ENCODE measurements around the gene GNLY. TPM values are rescaled to one million over a fixed set of nuclear protein-coding genes. Genes with fewer than 3 reads are reported as not detected.
A peak's percentile ranks its signal among the peaks of the same experiment; 100 is the strongest.

The GNLY gene
- total RNA-seq, 5 donors from 2014 or later (not counting 1 experiment from before 2014, with no cell fraction given): 17.3 to 377 (median 82.9) TPM

DNA sequence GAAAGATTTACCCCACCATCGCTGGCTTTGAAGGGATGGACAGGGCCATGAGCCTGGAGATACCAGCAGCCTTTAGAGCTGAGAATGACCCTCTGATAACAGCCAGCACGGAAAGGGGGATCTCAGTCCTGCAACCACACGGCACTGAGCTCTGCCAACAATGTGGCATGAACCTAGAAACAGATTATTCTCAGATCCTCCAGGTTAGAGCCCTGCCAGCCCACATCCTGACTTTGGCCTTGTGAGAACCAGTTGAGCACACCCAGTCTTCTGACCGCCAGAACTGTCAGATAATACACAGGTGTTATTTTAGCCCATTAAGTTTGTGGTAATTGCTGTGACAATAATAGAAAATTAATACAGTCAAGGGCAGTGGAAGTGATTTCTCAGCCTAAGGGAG is 9.4 kb upstream of the GNLY start:
- Mint-ChIP-seq H3K4me1 (peaks cover 0 to 5% (median 1%) of the 10 kb centered on the region in 3 donors), H3K9me3 (no peaks in the 10 kb centered on the region), H3K27me3 (peaks cover 0 to 5% of the 10 kb centered on the region in 2 donors), H3K4me3 (no peak overlapping the region), H3K27ac (no peak overlapping the region), H3K36me3 (no peaks in the 10 kb centered on the region)
- Histone ChIP-seq H3K4me3 (ENCODE audit: control insufficient read depth in 1 of 2, extremely low read depth in 1 of 2, low read length in 1 of 2) (no peak overlapping the region), H3K4me1 (ENCODE audit: control insufficient read depth in 1 of 2, extremely low read depth in 1 of 2, insufficient read depth in 2 of 2, low read length in 2 of 2) (peaks cover 0 to 7% of the 10 kb centered on the region in 2 experiments), H3K27me3 (replicated peaks in 1 of 2; ENCODE audit: control insufficient read depth in 2 of 2, extremely low read depth in 1 of 2, insufficient read depth in 2 of 2, low read length in 1 of 2) (peaks cover 0 to 7% of the 10 kb centered on the region in 2 experiments), H3K9me3 (no peaks in the 10 kb centered on the region), H3K27ac (ENCODE audit: low read length) (peak overlapping the region; percentile 15), H3K36me3 (ENCODE audit: control insufficient read depth in 2 of 2, extremely low read depth in 1 of 2, insufficient read depth in 1 of 2, low read length in 1 of 2) (no peaks in the 10 kb centered on the region)
- ATAC-seq (replicated peaks in 1 of 4) (no peak), DNase-seq (no peak)
- ChIA-PET CTCF (no interaction called here), POLR2A (no interaction called here)
- WGBS (ENCODE audit: insufficient coverage): 49% methylated on average over 2 of the region's 4 CpGs

DNA sequence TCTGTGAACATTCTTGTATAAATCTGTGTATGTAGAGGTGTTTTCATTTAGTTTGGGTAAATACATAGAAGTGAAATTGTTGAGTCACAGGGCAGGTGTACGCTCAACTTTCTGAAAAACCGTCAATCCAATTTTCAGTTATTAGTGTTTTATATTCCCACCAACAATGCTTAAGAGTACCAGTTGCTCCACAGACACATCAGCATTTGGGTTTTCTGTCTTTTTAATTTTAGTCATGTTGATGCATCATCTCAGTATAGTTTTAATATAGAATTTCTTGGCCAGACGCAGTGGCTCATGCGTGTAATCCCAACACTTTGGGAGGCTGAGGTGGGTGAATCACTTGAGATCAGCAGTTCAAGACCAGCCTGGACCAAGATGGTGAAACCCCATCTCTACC is 3.2 kb upstream of the GNLY start:
- no peaks in the 10 kb centered on the region for H3K36me3 ChIP-seq (ENCODE audit: control insufficient read depth in 2 of 2, extremely low read depth in 1 of 2, insufficient read depth in 1 of 2, low read length in 1 of 2)
- no peak overlapping the region for H3K4me3 ChIP-seq (ENCODE audit: control insufficient read depth in 1 of 2, extremely low read depth in 1 of 2, low read length in 1 of 2)
- ATAC-seq (replicated peaks in 1 of 4): no peak
- H3K27ac Mint-ChIP-seq: no peak overlapping the region
- H3K4me3 Mint-ChIP-seq: no peak overlapping the region
- no peaks in the 10 kb centered on the region for H3K36me3 Mint-ChIP-seq
- DNase-seq: no peak
- CTCF ChIA-PET: no interaction called here
- no peak overlapping the region for H3K27ac ChIP-seq (ENCODE audit: low read length)
- H3K4me1 Mint-ChIP-seq: peaks cover 0 to 2% (median 0%) of the 10 kb centered on the region in 3 donors
- POLR2A ChIA-PET: no interaction called here
- no peaks in the 10 kb centered on the region for H3K9me3 Mint-ChIP-seq
- peaks cover 0 to 5% of the 10 kb centered on the region in 2 experiments for H3K27me3 ChIP-seq (replicated peaks in 1 of 2; ENCODE audit: control insufficient read depth in 2 of 2, extremely low read depth in 1 of 2, insufficient read depth in 2 of 2, low read length in 1 of 2)
- peaks cover 0 to 2% of the 10 kb centered on the region in 2 donors for H3K27me3 Mint-ChIP-seq
- H3K4me1 ChIP-seq (ENCODE audit: control insufficient read depth in 1 of 2, extremely low read depth in 1 of 2, insufficient read depth in 2 of 2, low read length in 2 of 2): peaks cover 0 to 17% of the 10 kb centered on the region in 2 experiments
- no peaks in the 10 kb centered on the region for H3K9me3 ChIP-seq
- WGBS (ENCODE audit: insufficient coverage): no CpG with 5 or more reads among the region's 4 CpGs

DNA sequence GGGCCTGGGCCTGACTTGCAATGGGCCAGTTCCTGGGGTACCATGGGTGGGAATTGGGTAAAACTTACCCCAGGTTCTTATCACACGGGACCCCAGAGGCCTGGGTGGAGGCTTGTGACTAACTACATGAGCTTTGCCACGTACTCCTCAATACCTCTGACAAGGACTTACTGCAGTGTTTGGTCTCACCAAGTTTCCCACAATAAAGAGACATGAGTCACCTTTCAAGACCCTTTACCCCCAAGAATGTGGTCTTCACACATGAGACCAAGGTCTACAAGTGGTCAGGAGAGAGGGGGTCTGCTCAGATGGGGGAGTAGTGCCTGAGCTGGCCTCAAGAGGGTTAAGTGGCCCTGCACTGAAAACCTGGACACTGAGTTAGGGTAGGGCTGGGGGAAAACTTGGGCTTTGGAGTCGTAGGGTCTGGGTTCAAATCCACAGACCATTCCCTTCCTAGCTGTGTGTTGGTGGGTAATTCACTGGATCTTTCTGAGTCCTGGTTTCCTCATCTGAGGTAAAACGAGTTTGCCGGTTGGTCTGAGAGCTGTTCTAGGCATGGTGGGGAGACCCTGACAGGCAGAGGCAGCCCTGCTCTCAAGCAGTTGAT is 2.0 kb upstream of the GNLY start:
- H3K27me3 Mint-ChIP-seq: no peaks in the 10 kb centered on the region
- ChIA-PET CTCF (interaction anchor here in 1 of 2 donors (1.4 kb wide), 1 partner anchor 55 kb away, joined by 6 read pairs; no protein-coding TSS in a partner anchor), POLR2A (no interaction called here)
- Histone ChIP-seq H3K36me3 (ENCODE audit: control insufficient read depth in 2 of 2, extremely low read depth in 1 of 2, insufficient read depth in 1 of 2, low read length in 1 of 2) (no peaks in the 10 kb centered on the region), H3K27me3 (replicated peaks in 1 of 2; ENCODE audit: control insufficient read depth in 2 of 2, extremely low read depth in 1 of 2, insufficient read depth in 2 of 2, low read length in 1 of 2) (peaks cover 0 to 7% of the 10 kb centered on the region in 2 experiments), H3K4me3 (ENCODE audit: control insufficient read depth in 1 of 2, extremely low read depth in 1 of 2, low read length in 1 of 2) (no peak overlapping the region), H3K27ac (ENCODE audit: low read length) (peak overlapping the region; percentile 3), H3K4me1 (ENCODE audit: control insufficient read depth in 1 of 2, extremely low read depth in 1 of 2, insufficient read depth in 2 of 2, low read length in 2 of 2) (peaks cover 0 to 19% of the 10 kb centered on the region in 2 experiments), H3K9me3 (no peaks in the 10 kb centered on the region)
- 66% methylated on average over 3 of the region's 5 CpGs for WGBS (ENCODE audit: insufficient coverage)
- no peaks in the 10 kb centered on the region for H3K9me3 Mint-ChIP-seq
- no peaks in the 10 kb centered on the region for H3K36me3 Mint-ChIP-seq
- DNase-seq: no peak
- peak in 1 of 4 experiments; percentile 22 for ATAC-seq (replicated peaks in 1 of 4)
- no peak overlapping the region for H3K4me3 Mint-ChIP-seq
- peaks cover 0 to 2% (median 0%) of the 10 kb centered on the region in 3 donors for H3K4me1 Mint-ChIP-seq
- H3K27ac Mint-ChIP-seq: peak overlapping the region in 1 of 2 donors; percentile 15

DNA sequence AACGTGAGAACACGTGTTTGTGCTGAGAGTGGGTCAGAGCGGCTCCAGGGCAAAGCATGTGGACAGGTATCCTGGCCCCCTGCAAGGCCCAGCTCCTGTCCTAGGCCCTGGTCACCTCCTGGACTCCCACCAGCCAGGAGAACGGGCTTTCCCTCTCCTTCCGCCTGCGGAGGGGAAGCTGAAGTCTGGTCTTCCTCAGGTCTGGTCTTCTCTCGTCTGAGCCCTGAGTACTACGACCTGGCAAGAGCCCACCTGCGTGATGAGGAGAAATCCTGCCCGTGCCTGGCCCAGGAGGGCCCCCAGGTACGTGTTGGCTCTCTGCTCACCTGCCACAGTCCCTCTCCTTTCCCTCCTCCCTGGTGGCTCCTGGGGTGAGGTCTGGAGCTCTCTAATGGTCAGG is 963 bp downstream of the GNLY start:
- Histone ChIP-seq H3K4me3 (ENCODE audit: control insufficient read depth in 1 of 2, extremely low read depth in 1 of 2, low read length in 1 of 2) (peak overlapping the region in 1 of 2 donors; percentile 41), H3K9me3 (no peaks in the 10 kb centered on the region), H3K27ac (ENCODE audit: low read length) (peak overlapping the region; percentile 71), H3K27me3 (replicated peaks in 1 of 2; ENCODE audit: control insufficient read depth in 2 of 2, extremely low read depth in 1 of 2, insufficient read depth in 2 of 2, low read length in 1 of 2) (peaks cover 0 to 11% of the 10 kb centered on the region in 2 experiments), H3K36me3 (ENCODE audit: control insufficient read depth in 2 of 2, extremely low read depth in 1 of 2, insufficient read depth in 1 of 2, low read length in 1 of 2) (no peaks in the 10 kb centered on the region), H3K4me1 (ENCODE audit: control insufficient read depth in 1 of 2, extremely low read depth in 1 of 2, insufficient read depth in 2 of 2, low read length in 2 of 2) (peaks cover 0 to 26% of the 10 kb centered on the region in 2 experiments)
- POLR2A ChIA-PET: no interaction called here
- DNase-seq: no peak
- WGBS (ENCODE audit: insufficient coverage): 90% methylated on average over 3 of the region's 11 CpGs
- peaks cover 0 to 2% (median 0%) of the 10 kb centered on the region in 3 donors for H3K4me1 Mint-ChIP-seq
- CTCF ChIA-PET: interaction anchor here in 1 of 2 donors (1.0 kb wide), 1 partner anchor 9 kb away, joined by 3 read pairs; no protein-coding TSS in a partner anchor
- H3K27ac Mint-ChIP-seq: peak overlapping the region; percentile 19 to 52
- H3K9me3 Mint-ChIP-seq: no peaks in the 10 kb centered on the region
- no peaks in the 10 kb centered on the region for H3K36me3 Mint-ChIP-seq
- H3K27me3 Mint-ChIP-seq: no peaks in the 10 kb centered on the region
- peak overlapping the region; percentile 23 to 60 (median 57) for H3K4me3 Mint-ChIP-seq
- ATAC-seq (replicated peaks in 1 of 4): no peak

DNA sequence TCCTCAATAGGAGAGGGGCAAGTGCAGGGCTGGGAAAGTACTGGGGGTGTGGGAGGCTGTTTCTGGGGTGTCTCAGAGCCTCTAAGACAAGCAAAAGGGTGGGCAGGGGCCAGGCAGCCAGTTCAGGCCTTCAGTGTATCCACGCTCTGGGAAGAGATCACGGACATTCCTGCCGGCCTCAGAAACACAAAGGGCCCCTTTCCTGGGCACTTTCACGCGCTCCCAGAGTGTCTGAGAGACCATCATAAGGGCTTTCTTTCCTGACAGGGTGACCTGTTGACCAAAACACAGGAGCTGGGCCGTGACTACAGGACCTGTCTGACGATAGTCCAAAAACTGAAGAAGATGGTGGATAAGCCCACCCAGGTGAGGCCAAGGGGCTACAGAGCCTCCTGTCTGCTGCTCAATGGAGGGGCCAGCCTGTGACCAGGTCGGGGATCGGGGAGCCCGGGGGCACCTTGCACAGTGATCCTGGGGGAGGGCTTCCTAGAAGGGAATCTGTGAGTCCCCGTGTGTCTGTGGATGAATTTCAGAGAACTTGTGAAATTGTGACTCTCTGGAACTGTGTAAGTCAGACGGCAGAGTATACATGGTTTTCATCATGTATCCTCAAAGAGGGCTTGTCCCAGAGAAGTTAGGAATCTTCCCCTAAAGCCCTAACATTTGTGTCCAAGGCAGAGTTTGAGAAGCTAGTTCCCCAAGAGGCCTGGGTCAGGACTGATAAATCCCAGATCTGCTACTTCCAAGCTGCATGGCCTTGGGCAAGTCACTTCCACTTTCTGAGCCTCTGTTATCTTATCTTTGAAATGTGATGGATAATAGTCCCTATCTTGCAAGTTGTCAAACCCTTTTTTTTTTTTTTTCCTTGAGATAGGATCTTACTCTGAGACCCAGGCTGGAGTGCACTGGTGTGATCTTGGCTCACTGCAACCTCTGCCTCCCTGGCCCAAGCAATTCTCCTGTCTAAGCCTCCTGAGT is 1.8 kb downstream of the GNLY start:
- Histone ChIP-seq H3K36me3 (ENCODE audit: control insufficient read depth in 2 of 2, extremely low read depth in 1 of 2, insufficient read depth in 1 of 2, low read length in 1 of 2) (no peaks in the 10 kb centered on the region), H3K4me3 (ENCODE audit: control insufficient read depth in 1 of 2, extremely low read depth in 1 of 2, low read length in 1 of 2) (peak overlapping the region in 1 of 2 donors; percentile 41), H3K9me3 (no peaks in the 10 kb centered on the region), H3K27ac (ENCODE audit: low read length) (peak overlapping the region; percentile 71), H3K4me1 (ENCODE audit: control insufficient read depth in 1 of 2, extremely low read depth in 1 of 2, insufficient read depth in 2 of 2, low read length in 2 of 2) (peaks cover 0 to 26% of the 10 kb centered on the region in 2 experiments), H3K27me3 (replicated peaks in 1 of 2; ENCODE audit: control insufficient read depth in 2 of 2, extremely low read depth in 1 of 2, insufficient read depth in 2 of 2, low read length in 1 of 2) (peaks cover 0 to 11% of the 10 kb centered on the region in 2 experiments)
- no peak for ATAC-seq (replicated peaks in 1 of 4)
- peak overlapping the region; percentile 23 to 60 (median 57) for H3K4me3 Mint-ChIP-seq
- H3K9me3 Mint-ChIP-seq: no peaks in the 10 kb centered on the region
- H3K4me1 Mint-ChIP-seq: peaks cover 0 to 2% (median 0%) of the 10 kb centered on the region in 3 donors
- DNase-seq: no peak
- peak overlapping the region; percentile 15 to 52 for H3K27ac Mint-ChIP-seq
- H3K36me3 Mint-ChIP-seq: no peaks in the 10 kb centered on the region
- 80% methylated on average over 10 of the region's 12 CpGs for WGBS (ENCODE audit: insufficient coverage)
- H3K27me3 Mint-ChIP-seq: no peaks in the 10 kb centered on the region
- CTCF ChIA-PET: interaction anchor here in 1 of 2 donors (0.7 to 0.8 kb wide), 2 partner anchors 12 to 772 kb away, joined by 3 to 4 read pairs; no protein-coding TSS in a partner anchor
- POLR2A ChIA-PET: interaction anchor here in 1 of 2 donors (0.7 kb wide), 1 partner anchor 9 kb away, joined by 4 read pairs; no protein-coding TSS in a partner anchor

DNA sequence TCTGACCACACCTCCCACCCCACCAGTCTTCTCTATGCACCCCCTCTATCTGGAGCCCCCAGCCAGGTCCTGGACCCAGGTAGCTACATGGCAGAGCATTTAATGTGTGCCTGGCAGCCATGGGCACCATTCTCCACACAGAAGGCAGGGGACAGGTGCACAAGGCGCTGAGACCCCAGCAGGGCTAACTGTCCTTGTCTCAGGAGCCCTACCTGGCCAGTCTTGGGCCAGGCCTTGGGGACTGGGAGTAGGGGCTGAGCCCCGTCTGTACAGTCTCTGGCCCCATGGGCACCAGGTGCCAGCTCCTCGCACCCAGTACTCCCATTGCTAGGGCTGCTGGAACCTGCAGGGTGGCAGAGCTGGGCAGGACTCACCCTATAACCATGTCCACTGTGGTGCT is 2.9 kb downstream of the GNLY start:
- peaks cover 0 to 22% of the 10 kb centered on the region in 2 experiments for H3K4me1 ChIP-seq (ENCODE audit: control insufficient read depth in 1 of 2, extremely low read depth in 1 of 2, insufficient read depth in 2 of 2, low read length in 2 of 2)
- H3K27me3 Mint-ChIP-seq: no peaks in the 10 kb centered on the region
- WGBS (ENCODE audit: insufficient coverage): 84% methylated on average over 3 of the region's 3 CpGs
- no peaks in the 10 kb centered on the region for H3K9me3 ChIP-seq
- no peaks in the 10 kb centered on the region for H3K36me3 ChIP-seq (ENCODE audit: control insufficient read depth in 2 of 2, extremely low read depth in 1 of 2, insufficient read depth in 1 of 2, low read length in 1 of 2)
- no peaks in the 10 kb centered on the region for H3K36me3 Mint-ChIP-seq
- peak overlapping the region in 1 of 2 donors; percentile 41 for H3K4me3 ChIP-seq (ENCODE audit: control insufficient read depth in 1 of 2, extremely low read depth in 1 of 2, low read length in 1 of 2)
- ChIA-PET CTCF (interaction anchor here in 1 of 2 donors (0.7 to 0.8 kb wide), 2 partner anchors 11 to 771 kb away, joined by 3 to 4 read pairs; no protein-coding TSS in a partner anchor), POLR2A (interaction anchor here in 1 of 2 donors (0.7 kb wide), 1 partner anchor 10 kb away, joined by 4 read pairs; no protein-coding TSS in a partner anchor)
- DNase-seq (no peak), ATAC-seq (replicated peaks in 1 of 4) (no peak)
- no peak overlapping the region for H3K4me3 Mint-ChIP-seq
- peaks cover 0 to 2% (median 0%) of the 10 kb centered on the region in 3 donors for H3K4me1 Mint-ChIP-seq
- H3K9me3 Mint-ChIP-seq: no peaks in the 10 kb centered on the region
- H3K27ac ChIP-seq (ENCODE audit: low read length): no peak overlapping the region
- H3K27me3 ChIP-seq (replicated peaks in 1 of 2; ENCODE audit: control insufficient read depth in 2 of 2, extremely low read depth in 1 of 2, insufficient read depth in 2 of 2, low read length in 1 of 2): peaks cover 0 to 11% of the 10 kb centered on the region in 2 experiments
- no peak overlapping the region for H3K27ac Mint-ChIP-seq
